GM19324 (cell line): ENCODE data around the gene CAMTA1.

Source experiments
- ATAC-seq: cut with Tn5 transposase; IDR thresholded peaks from one replicate; pipeline ENCODE4 v1.9.1; 2021; ENCODE audit warnings: mild to moderate bottlenecking, moderate library complexity; ENCODE audit not compliant: unreplicated experiment, low FRiP score

Gene CAMTA1

GRCh38 chr1:7485086-7485780, 700.0 kb downstream of the CAMTA1 start:
- no peak for ATAC-seq

GRCh38 chr1:7485826-7486225, 700.6 kb downstream of the CAMTA1 start:
- ATAC-seq: no peak

- ATAC-seq: no peak
Measured at GRCh38 chr1:7487766-7488474, 702.7 kb downstream of the CAMTA1 start.

- no peak for ATAC-seq
Measured at GRCh38 chr1:7488475-7488842, 703.2 kb downstream of the CAMTA1 start.

- ATAC-seq: no peak
Measured at GRCh38 chr1:7489586-7489985, 704.3 kb downstream of the CAMTA1 start.

GRCh38 chr1:7490576-7490975, 705.3 kb downstream of the CAMTA1 start:
- no peak for ATAC-seq

- ATAC-seq: no peak
Measured at GRCh38 chr1:7491109-7491817, 706.0 kb downstream of the CAMTA1 start.

- no peak for ATAC-seq
Measured at GRCh38 chr1:7491818-7492173, 706.5 kb downstream of the CAMTA1 start.

- no peak for ATAC-seq
Measured at GRCh38 chr1:7493711-7494454, 708.6 kb downstream of the CAMTA1 start.

GRCh38 chr1:7495962-7496361, 710.7 kb downstream of the CAMTA1 start:
- ATAC-seq: no peak

- ATAC-seq: no peak
Measured at GRCh38 chr1:7497107-7497637, 711.9 kb downstream of the CAMTA1 start.

- no peak for ATAC-seq
Measured at GRCh38 chr1:7500381-7501083, 715.3 kb downstream of the CAMTA1 start.

GRCh38 chr1:7501084-7501491, 715.8 kb downstream of the CAMTA1 start:
- no peak for ATAC-seq

GRCh38 chr1:7501723-7502603, 716.7 kb downstream of the CAMTA1 start:
- ATAC-seq: no peak

GRCh38 chr1:7503691-7504437, 718.6 kb downstream of the CAMTA1 start:
- no peak for ATAC-seq

- ATAC-seq: no peak
Measured at GRCh38 chr1:7504438-7504720, 719.1 kb downstream of the CAMTA1 start.

GRCh38 chr1:7505094-7505770, 720.0 kb downstream of the CAMTA1 start:
- ATAC-seq: no peak

GRCh38 chr1:7505771-7506453, 720.7 kb downstream of the CAMTA1 start:
- ATAC-seq: no peak
